K562 (cell line): ENCODE measurements around the gene EDN2. TPM values are rescaled to one million over a fixed set of nuclear protein-coding genes. Genes with fewer than 3 reads are reported as not detected.

Experiments used
- ASH1L ChIP-seq: fragments of 450-650 bp; IDR thresholded peaks from 2 replicates; pipeline ENCODE4 v1.6.1; 2018; ENCODE audit warnings: borderline replicate concordance, mild to moderate bottlenecking, low read depth; ENCODE audit not compliant: partially characterized antibody
- ATF1 ChIP-seq, 2 experiments: fragments of 450-650 bp in 1 of 2; IDR thresholded peaks; 2 replicates each; pipeline ENCODE4 v1.6.1; 2016; ENCODE audit warnings: missing compliant biosample characterization in 1 of 2, missing genetic modification characterization in 1 of 2
- BCOR ChIP-seq: fragments of 450-650 bp; IDR thresholded peaks from 2 replicates; pipeline ENCODE4 v1.6.1; 2016
- BRF1 ChIP-seq: IDR thresholded peaks from 3 replicates; pipeline ENCODE4 v1.6.1; 2011; ENCODE audit warnings: borderline replicate concordance, mild to moderate bottlenecking; ENCODE audit not compliant: insufficient read length; ENCODE audit errors: extremely low read depth
- C11orf30 ChIP-seq: fragments of 450-650 bp; IDR thresholded peaks from 2 replicates; pipeline ENCODE4 v1.6.1; 2016; ENCODE audit warnings: low read depth, mild to moderate bottlenecking
- FOXJ3 ChIP-seq: sonication (generic); formaldehyde crosslinking; IDR thresholded peaks from 2 replicates; pipeline ENCODE4 v1.4.0; 2020; ENCODE audit warnings: mild to moderate bottlenecking, missing genetic modification reagents
- GTF2A2 ChIP-seq: IDR thresholded peaks from 2 replicates; pipeline ENCODE4 v1.6.1; 2016; ENCODE audit warnings: mild to moderate bottlenecking, missing genetic modification characterization, missing compliant biosample characterization
- KAT2B ChIP-seq: IDR thresholded peaks from one replicate; pipeline ENCODE4 v1.6.1; 2012; ENCODE audit warnings: low read depth, mild to moderate bottlenecking, control low read depth, inconsistent platforms, low read length, moderate library complexity
- LEF1 ChIP-seq: fragments of 450-650 bp; IDR thresholded peaks from 2 replicates; pipeline ENCODE4 v1.6.1; 2016; ENCODE audit warnings: mild to moderate bottlenecking
- MYNN ChIP-seq, 2 experiments: sonication (generic); formaldehyde crosslinking in 1 of 2; IDR thresholded peaks; 2 replicates each; pipeline versions ENCODE4 v1.5.0 to v1.6.1; 2016 to 2020; ENCODE audit warnings: antibody characterized with exemption in 1 of 2, missing genetic modification reagents in 1 of 2
- TAF15 ChIP-seq: fragments of 200-400 bp; formaldehyde crosslinking; IDR thresholded peaks from 2 replicates; pipeline ENCODE4 v1.6.1; 2017; ENCODE audit warnings: mild to moderate bottlenecking, low read depth, low read length, moderate library complexity
- TRIM28 ChIP-seq: fragments of 450-650 bp; IDR thresholded peaks from 2 replicates; pipeline ENCODE4 v1.6.1; 2017
- XRCC5 ChIP-seq: fragments of 200-400 bp; formaldehyde crosslinking; IDR thresholded peaks from 2 replicates; pipeline ENCODE4 v1.6.1; 2017; ENCODE audit warnings: low read depth, mild to moderate bottlenecking, low read length
- ZNF263 ChIP-seq: sonication (generic); formaldehyde crosslinking; IDR thresholded peaks from 2 replicates; pipeline ENCODE4 v1.8.0; 2022; ENCODE audit warnings: mild to moderate bottlenecking, missing genetic modification reagents, borderline replicate concordance
- ZSCAN32 ChIP-seq: fragments of 450-650 bp; formaldehyde crosslinking; IDR thresholded peaks from 2 replicates; pipeline ENCODE4 v1.4.0; 2020; ENCODE audit warnings: mild to moderate bottlenecking, moderate library complexity
- polyA plus RNA-seq, 8 experiments: library from polyadenylated mRNA; depleted of rRNA in 4 of 8; stranded (reverse) in 5 of 8; unstranded in 3 of 8; fragments of >200 nt; fragmentation: Nextera tagmentation in 2 of 8; fragmentation: Illumina TruSeq in 1 of 8; extraction: Ambion mirVana in 2 of 8; extraction: Trizol in 1 of 8; gene quantifications; 2 replicates each; pipeline versions ENCODE4 v1.2.1 to v1.2.3, GENCODE V29; 2011 to 2014; ENCODE audit warnings: inconsistent platforms in 1 of 8, missing spikeins in 1 of 8
- total RNA-seq, 7 experiments: library from RNA; depleted of rRNA in 6 of 7; stranded (reverse); fragments of >200 nt in 6 of 7; fragmentation: Illumina TruSeq in 2 of 7; extraction: Trizol in 2 of 7; gene quantifications; 2 replicates each; pipeline versions ENCODE4 v1.2.1 to v1.2.3, GENCODE V29; 2011 to 2021; ENCODE audit warnings: low replicate concordance in 1 of 7
- TF ChIP-seq, protein P1 (sequence below), 3 experiments: IDR thresholded peaks in 2 of 3; conservative IDR thresholded peaks in 1 of 3; 2 replicates each; pipeline ENCODE4 v1.5.1; 2011 to 2012; ENCODE audit warnings: low read length in 3 of 3, mild to moderate bottlenecking in 3 of 3, control low read depth in 2 of 3, improper control_type of control experiment in 1 of 3, inconsistent platforms in 1 of 3, low read depth in 1 of 3, mixed read lengths in 1 of 3, moderate library complexity in 1 of 3; ENCODE audit not compliant: insufficient read depth in 2 of 3
- TF ChIP-seq, protein P2 (sequence below): sonication (generic); formaldehyde crosslinking; IDR thresholded peaks from 2 replicates; pipeline ENCODE4 v1.8.0; 2022; ENCODE audit warnings: mild to moderate bottlenecking, missing genetic modification reagents
- TF ChIP-seq, protein P3 (sequence below): sonication (generic); formaldehyde crosslinking; IDR thresholded peaks from 2 replicates; pipeline ENCODE4 v1.8.0; 2023; ENCODE audit warnings: mild to moderate bottlenecking, missing genetic modification reagents
- TF ChIP-seq, protein P4 (sequence below): sonication (generic); formaldehyde crosslinking; IDR thresholded peaks from 2 replicates; pipeline ENCODE4 v1.8.0; 2022; ENCODE audit warnings: missing genetic modification reagents, mild to moderate bottlenecking, moderate library complexity, borderline replicate concordance

EDN2 gene
- total and polyA plus RNA-seq, 9 of the 15 experiments (the other 6 are each of a cell fraction or from before 2014, with no cell fraction given) = not detected

DNA sequence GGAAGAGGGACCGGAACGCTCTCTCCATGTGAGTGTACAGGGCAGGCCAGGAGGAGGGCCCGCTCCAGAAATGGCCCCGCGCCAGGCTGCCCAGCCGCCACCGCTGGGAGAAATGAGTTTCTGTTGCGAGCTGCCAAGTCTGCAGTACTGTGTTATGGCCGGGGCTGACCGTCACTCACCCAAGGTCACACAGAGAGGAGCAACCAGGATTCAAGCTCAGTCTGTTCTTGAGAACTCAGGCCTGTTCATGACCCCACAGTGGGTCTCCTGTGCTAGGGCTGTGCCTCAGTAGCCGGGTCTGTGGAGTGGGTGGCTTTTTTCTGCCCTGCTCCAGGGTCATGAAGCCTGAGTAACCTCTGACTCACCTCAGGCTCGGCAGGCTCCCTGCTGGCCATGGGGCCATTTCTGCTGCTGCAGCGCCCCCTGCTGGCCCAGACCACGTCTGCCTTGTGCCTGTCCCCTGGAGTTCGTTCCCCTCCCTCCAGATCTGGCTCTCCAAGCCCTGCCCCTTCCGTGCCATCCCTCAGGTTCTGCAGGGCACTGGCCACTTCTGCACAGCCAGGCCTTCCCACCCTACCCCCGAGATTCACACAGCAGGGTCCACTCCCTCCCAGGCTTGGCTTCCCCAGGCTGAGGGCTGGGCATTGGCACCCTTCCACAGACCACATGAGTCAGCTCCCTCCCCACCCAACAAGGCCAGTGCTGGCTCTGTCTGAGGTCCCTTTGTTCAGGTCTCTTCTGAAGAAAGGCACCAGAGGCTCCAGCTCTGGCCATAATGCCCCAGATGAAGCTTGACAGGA lies 51.8 kb downstream of the EDN2 start (continued):
- TF ChIP-seq, protein P1, sequence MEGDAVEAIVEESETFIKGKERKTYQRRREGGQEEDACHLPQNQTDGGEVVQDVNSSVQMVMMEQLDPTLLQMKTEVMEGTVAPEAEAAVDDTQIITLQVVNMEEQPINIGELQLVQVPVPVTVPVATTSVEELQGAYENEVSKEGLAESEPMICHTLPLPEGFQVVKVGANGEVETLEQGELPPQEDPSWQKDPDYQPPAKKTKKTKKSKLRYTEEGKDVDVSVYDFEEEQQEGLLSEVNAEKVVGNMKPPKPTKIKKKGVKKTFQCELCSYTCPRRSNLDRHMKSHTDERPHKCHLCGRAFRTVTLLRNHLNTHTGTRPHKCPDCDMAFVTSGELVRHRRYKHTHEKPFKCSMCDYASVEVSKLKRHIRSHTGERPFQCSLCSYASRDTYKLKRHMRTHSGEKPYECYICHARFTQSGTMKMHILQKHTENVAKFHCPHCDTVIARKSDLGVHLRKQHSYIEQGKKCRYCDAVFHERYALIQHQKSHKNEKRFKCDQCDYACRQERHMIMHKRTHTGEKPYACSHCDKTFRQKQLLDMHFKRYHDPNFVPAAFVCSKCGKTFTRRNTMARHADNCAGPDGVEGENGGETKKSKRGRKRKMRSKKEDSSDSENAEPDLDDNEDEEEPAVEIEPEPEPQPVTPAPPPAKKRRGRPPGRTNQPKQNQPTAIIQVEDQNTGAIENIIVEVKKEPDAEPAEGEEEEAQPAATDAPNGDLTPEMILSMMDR (IDR thresholded peaks at IDR 0.05 in 2 of 3, conservative IDR thresholded peaks at IDR 0.05 in 1 of 3; ENCODE audit: insufficient read depth in 2 of 3, low read depth in 1 of 3, low read length in 3 of 3) = peak; percentile 97 to 99 (median 98)
- TF ChIP-seq FOXJ3 (no peak), LEF1 (no peak), TAF15 (no peak), KAT2B (no peak), XRCC5 (peak; percentile 86), ZSCAN32 (no peak), BRF1 (no peak), ZNF263 (CRISPR knock-in tag) (peak; percentile 33; the same call in 1 of the 2 replicates), GTF2A2 (tag) (no peak), ATF1 (CRISPR knock-in tag; IDR thresholded peaks at IDR 0.05) (no peak), ATF1 (tag; IDR thresholded peaks at IDR 0.05) (peak; percentile 57), BCOR (peak; percentile 81; the same call in 1 of the 2 replicates), TRIM28 (no peak), C11orf30 (peak; percentile 64; the same call in 1 of the 2 replicates), MYNN (IDR thresholded peaks at IDR 0.05) (peak; percentile 66), MYNN (CRISPR knock-in tag; IDR thresholded peaks at IDR 0.05) (no peak), ASH1L (no peak)
- TF ChIP-seq, protein P2, sequence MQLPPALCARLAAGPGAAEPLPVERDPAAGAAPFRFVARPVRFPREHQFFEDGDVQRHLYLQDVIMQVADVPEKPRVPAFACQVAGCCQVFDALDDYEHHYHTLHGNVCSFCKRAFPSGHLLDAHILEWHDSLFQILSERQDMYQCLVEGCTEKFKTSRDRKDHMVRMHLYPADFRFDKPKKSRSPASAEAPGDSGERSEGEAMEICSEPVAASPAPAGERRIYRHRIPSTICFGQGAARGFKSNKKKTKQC (CRISPR knock-in tag) = peak; percentile 81; the same call in 1 of the 2 replicates
- TF ChIP-seq, protein P3, sequence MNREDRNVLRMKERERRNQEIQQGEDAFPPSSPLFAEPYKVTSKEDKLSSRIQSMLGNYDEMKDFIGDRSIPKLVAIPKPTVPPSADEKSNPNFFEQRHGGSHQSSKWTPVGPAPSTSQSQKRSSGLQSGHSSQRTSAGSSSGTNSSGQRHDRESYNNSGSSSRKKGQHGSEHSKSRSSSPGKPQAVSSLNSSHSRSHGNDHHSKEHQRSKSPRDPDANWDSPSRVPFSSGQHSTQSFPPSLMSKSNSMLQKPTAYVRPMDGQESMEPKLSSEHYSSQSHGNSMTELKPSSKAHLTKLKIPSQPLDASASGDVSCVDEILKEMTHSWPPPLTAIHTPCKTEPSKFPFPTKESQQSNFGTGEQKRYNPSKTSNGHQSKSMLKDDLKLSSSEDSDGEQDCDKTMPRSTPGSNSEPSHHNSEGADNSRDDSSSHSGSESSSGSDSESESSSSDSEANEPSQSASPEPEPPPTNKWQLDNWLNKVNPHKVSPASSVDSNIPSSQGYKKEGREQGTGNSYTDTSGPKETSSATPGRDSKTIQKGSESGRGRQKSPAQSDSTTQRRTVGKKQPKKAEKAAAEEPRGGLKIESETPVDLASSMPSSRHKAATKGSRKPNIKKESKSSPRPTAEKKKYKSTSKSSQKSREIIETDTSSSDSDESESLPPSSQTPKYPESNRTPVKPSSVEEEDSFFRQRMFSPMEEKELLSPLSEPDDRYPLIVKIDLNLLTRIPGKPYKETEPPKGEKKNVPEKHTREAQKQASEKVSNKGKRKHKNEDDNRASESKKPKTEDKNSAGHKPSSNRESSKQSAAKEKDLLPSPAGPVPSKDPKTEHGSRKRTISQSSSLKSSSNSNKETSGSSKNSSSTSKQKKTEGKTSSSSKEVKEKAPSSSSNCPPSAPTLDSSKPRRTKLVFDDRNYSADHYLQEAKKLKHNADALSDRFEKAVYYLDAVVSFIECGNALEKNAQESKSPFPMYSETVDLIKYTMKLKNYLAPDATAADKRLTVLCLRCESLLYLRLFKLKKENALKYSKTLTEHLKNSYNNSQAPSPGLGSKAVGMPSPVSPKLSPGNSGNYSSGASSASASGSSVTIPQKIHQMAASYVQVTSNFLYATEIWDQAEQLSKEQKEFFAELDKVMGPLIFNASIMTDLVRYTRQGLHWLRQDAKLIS (CRISPR knock-in tag) = no peak
- TF ChIP-seq, protein P4, sequence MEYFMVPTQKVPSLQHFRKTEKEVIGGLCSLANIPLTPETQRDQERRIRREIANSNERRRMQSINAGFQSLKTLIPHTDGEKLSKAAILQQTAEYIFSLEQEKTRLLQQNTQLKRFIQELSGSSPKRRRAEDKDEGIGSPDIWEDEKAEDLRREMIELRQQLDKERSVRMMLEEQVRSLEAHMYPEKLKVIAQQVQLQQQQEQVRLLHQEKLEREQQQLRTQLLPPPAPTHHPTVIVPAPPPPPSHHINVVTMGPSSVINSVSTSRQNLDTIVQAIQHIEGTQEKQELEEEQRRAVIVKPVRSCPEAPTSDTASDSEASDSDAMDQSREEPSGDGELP = peak; percentile 62; the same call in 1 of the 2 replicates
